Measurements from ENCODE around the gene STARD5. TPM values are rescaled to one million over a fixed set of nuclear protein-coding genes. Genes with fewer than 3 reads are reported as not detected.

The STARD5 gene
- total RNA-seq, 1 experiment from 2014 or later = 0.22 TPM

DNA sequence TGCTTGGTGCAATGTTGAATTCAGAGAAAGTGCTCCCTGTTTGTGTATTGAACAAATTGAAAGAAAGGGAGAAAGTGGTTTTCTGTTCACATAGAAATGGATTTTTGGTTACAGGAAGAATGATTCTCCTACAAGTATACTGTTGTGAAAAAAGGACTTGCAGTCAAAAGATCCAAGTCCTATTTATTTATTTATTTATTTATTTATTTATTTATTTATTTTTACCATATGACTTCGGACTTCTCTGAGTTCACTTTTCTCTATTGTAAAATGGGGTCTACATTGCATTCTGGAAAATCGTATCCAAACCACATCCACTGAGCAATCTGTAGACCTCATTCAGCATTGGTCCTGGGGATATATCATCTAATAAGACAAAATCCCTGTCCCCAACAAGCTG lies 46.1 kb downstream of the STARD5 start:
- Histone ChIP-seq H3K4me3 (ENCODE audit: low read length) (no peak overlapping the region), H3K4me2 (ENCODE audit: low read depth, low read length, poor library complexity, severe bottlenecking) (no peak overlapping the region), H3K9ac (ENCODE audit: low read length) (no peak overlapping the region), H3K9me3 (ENCODE audit: low read length) (peaks cover 5% of the 10 kb centered on the region; the same call in 1 of the 2 replicates), H3K9me2 (replicated peaks; ENCODE audit: insufficient read depth, low read length) (no peaks in the 10 kb centered on the region), H3K36me3 (ENCODE audit: insufficient read depth, low read length) (no peaks in the 10 kb centered on the region), H2AFZ (ENCODE audit: low read length) (no peak overlapping the region), H3K27me3 (ENCODE audit: low read length) (no peaks in the 10 kb centered on the region; the same call in 1 of the 2 replicates), H3K4me1 (ENCODE audit: low read length) (no peaks in the 10 kb centered on the region), H3K27ac (ENCODE audit: low read length) (no peak overlapping the region), H3K79me2 (ENCODE audit: low read length) (no peaks in the 10 kb centered on the region), H4K20me1 (ENCODE audit: insufficient read depth, low read depth, low read length) (no peaks in the 10 kb centered on the region)
- no peak for DNase-seq

DNA sequence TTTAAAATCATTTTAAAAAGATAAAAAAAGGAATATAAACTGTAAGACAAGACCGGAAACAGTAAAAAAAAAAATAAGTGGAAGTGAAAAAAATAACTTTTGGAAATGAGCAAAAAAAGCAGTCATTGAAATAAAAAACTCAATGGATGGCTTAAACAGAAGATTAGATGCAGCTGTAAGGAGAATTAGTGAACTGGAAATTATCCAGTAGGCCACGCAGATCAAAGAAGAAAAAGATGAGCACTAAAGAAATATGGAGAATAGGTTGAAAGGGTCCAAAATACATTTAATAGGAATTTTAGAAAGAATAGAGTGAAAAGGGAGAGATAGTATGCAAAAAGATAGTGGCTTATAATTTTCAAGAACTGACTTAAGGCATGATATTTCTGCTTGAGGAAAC lies 47.0 kb downstream of the STARD5 start:
- no peak for DNase-seq
- Histone ChIP-seq H2AFZ (ENCODE audit: low read length) (no peak overlapping the region), H3K4me1 (ENCODE audit: low read length) (no peaks in the 10 kb centered on the region), H3K79me2 (ENCODE audit: low read length) (no peaks in the 10 kb centered on the region), H3K4me2 (ENCODE audit: low read depth, low read length, poor library complexity, severe bottlenecking) (no peak overlapping the region), H3K36me3 (ENCODE audit: insufficient read depth, low read length) (no peaks in the 10 kb centered on the region), H3K4me3 (ENCODE audit: low read length) (no peak overlapping the region), H3K9ac (ENCODE audit: low read length) (no peak overlapping the region), H3K9me3 (ENCODE audit: low read length) (peaks cover 5% of the 10 kb centered on the region; the same call in 1 of the 2 replicates), H3K27ac (ENCODE audit: low read length) (no peak overlapping the region), H4K20me1 (ENCODE audit: insufficient read depth, low read depth, low read length) (no peaks in the 10 kb centered on the region), H3K27me3 (ENCODE audit: low read length) (no peaks in the 10 kb centered on the region; the same call in 1 of the 2 replicates), H3K9me2 (replicated peaks; ENCODE audit: insufficient read depth, low read length) (no peaks in the 10 kb centered on the region)

DNA sequence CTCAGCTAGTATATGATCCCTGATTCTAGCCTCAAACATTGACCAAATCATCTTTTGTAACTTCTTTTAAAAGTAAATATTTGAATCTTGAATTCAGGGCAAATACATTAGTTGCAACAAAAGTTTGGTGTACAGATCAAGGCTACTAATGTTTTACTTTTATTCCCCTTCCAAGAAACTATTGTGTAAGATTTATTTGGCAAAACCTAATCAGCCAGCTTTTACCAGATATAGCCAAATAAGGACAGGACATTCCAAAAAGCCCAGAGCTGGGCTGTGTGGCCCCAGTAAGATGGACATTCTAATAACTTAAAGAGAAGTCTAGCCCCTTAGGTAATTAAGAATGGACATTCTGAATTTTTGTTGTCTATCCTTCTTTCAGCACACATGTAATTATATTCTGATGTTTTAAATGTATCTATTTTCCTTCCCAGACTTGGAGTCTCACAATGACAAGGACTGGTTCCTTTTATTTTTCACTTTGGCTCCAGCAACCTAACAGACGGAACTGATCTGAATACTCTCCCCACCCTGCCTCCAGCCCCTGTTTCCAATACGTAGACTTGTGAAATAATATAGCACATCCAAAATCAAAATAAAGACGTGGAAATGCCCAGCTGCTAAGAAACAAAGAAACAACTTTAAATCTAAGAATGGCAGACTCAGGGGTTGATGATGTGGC lies 48.1 kb downstream of the STARD5 start:
- no peaks in the 10 kb centered on the region for H3K36me3 ChIP-seq (ENCODE audit: insufficient read depth, low read length)
- no peak overlapping the region for H3K4me2 ChIP-seq (ENCODE audit: low read depth, low read length, poor library complexity, severe bottlenecking)
- H3K9me2 ChIP-seq (replicated peaks; ENCODE audit: insufficient read depth, low read length) = no peaks in the 10 kb centered on the region
- no peak for DNase-seq
- no peak overlapping the region for H3K27ac ChIP-seq (ENCODE audit: low read length)
- no peaks in the 10 kb centered on the region for H3K79me2 ChIP-seq (ENCODE audit: low read length)
- H3K9me3 ChIP-seq (ENCODE audit: low read length) = peaks cover 5% of the 10 kb centered on the region; the same call in 1 of the 2 replicates
- no peak overlapping the region for H3K9ac ChIP-seq (ENCODE audit: low read length)
- no peaks in the 10 kb centered on the region for H4K20me1 ChIP-seq (ENCODE audit: insufficient read depth, low read depth, low read length)
- H3K4me1 ChIP-seq (ENCODE audit: low read length) = no peaks in the 10 kb centered on the region
- H3K27me3 ChIP-seq (ENCODE audit: low read length) = no peaks in the 10 kb centered on the region; the same call in 1 of the 2 replicates
- no peak overlapping the region for H2AFZ ChIP-seq (ENCODE audit: low read length)
- H3K4me3 ChIP-seq (ENCODE audit: low read length) = no peak overlapping the region

DNA sequence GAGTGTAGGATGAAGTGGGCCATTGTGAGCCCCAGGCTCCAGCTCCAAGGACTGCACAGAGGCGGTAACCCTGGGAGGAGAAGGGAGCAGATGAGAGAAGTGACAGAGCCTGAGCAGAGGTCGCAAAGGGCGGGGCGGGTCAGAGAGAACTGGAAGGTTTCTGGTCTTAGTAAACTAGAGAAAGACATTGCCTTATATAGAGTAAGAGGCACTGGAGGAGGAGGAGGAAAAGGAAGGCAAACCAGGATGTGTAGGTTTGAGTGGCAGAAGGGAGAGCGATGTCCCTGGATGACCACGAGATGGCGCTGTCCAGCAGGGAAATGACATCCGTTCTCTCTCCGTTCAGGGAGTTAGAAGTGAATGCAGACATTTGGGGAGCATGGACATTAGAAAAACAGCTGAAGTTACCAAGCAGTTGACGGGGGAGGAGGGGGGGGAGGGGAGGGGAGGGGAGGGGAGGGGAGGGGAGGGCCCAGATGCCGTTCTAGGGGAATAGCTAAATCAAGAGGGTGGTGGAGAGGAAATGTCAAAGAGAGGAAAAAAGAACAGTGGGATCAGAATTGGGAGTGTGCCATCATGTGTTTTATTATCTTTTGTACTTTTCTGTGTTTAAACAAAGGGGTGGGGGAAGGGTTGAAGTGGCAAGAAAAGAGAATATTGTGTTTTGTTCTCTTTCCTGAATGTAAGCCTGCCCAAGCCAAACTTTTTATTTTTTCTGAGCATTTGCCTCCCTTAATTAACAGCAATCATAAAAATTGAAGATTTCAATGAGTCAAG lies 48.8 kb downstream of the STARD5 start:
- Histone ChIP-seq H3K27me3 (ENCODE audit: low read length) (no peaks in the 10 kb centered on the region; the same call in 1 of the 2 replicates), H3K9me3 (ENCODE audit: low read length) (peaks cover 5% of the 10 kb centered on the region; the same call in 1 of the 2 replicates), H3K9ac (ENCODE audit: low read length) (no peak overlapping the region), H3K4me2 (ENCODE audit: low read depth, low read length, poor library complexity, severe bottlenecking) (no peak overlapping the region), H3K4me1 (ENCODE audit: low read length) (no peaks in the 10 kb centered on the region), H3K4me3 (ENCODE audit: low read length) (no peak overlapping the region), H3K36me3 (ENCODE audit: insufficient read depth, low read length) (no peaks in the 10 kb centered on the region), H4K20me1 (ENCODE audit: insufficient read depth, low read depth, low read length) (no peaks in the 10 kb centered on the region), H2AFZ (ENCODE audit: low read length) (no peak overlapping the region), H3K9me2 (replicated peaks; ENCODE audit: insufficient read depth, low read length) (no peaks in the 10 kb centered on the region), H3K27ac (ENCODE audit: low read length) (no peak overlapping the region), H3K79me2 (ENCODE audit: low read length) (no peaks in the 10 kb centered on the region)
- peak; percentile 87 for DNase-seq

DNA sequence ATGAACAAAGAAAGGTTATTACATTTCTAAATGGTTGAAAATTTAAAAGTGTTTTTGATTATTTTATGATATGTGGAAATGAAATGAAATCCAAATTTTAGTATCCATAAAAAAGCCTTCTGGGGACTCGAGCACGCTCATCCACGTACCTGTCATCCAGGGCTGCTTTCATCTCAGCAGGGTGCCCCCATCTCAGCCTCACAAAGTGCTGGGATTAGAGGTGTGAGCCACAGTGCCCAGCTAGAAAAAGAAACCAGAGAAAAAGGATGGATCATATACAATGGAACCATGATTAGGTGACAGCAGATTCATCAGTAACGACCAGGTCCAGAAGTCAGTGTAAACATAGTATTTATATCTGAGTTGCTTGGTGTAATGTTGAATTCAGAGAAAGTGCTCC lies 49.7 kb downstream of the STARD5 start:
- DNase-seq = no peak
- Histone ChIP-seq H3K27ac (ENCODE audit: low read length) (no peak overlapping the region), H3K4me3 (ENCODE audit: low read length) (no peak overlapping the region), H4K20me1 (ENCODE audit: insufficient read depth, low read depth, low read length) (no peaks in the 10 kb centered on the region), H3K9me3 (ENCODE audit: low read length) (peaks cover 5% of the 10 kb centered on the region; the same call in 1 of the 2 replicates), H3K9me2 (replicated peaks; ENCODE audit: insufficient read depth, low read length) (no peaks in the 10 kb centered on the region), H3K4me2 (ENCODE audit: low read depth, low read length, poor library complexity, severe bottlenecking) (no peak overlapping the region), H2AFZ (ENCODE audit: low read length) (no peak overlapping the region), H3K4me1 (ENCODE audit: low read length) (no peaks in the 10 kb centered on the region), H3K36me3 (ENCODE audit: insufficient read depth, low read length) (no peaks in the 10 kb centered on the region), H3K9ac (ENCODE audit: low read length) (no peak overlapping the region), H3K79me2 (ENCODE audit: low read length) (no peaks in the 10 kb centered on the region), H3K27me3 (ENCODE audit: low read length) (no peaks in the 10 kb centered on the region; the same call in 1 of the 2 replicates)

DNA sequence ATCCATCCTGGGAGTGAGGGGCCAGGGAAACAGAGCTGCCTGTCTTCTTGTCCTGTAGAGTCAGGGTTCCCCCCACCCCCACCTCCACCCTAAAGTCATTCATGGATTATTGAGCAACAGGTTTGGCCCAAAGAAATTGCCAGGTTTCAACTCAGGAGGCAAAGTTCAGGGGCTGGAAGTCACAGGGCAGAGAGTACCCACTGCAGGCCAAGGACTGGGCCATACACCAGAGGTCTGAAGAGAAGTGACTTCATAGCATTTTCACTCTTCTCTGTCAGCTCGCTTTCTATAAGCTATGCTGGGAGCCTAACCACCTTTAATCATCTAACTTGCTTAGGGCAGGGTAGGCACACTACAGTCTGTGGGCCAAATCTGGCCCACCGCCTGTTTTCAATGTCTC lies 50.1 kb downstream of the STARD5 start:
- Histone ChIP-seq H3K27ac (ENCODE audit: low read length) (no peak overlapping the region), H3K9me2 (replicated peaks; ENCODE audit: insufficient read depth, low read length) (no peaks in the 10 kb centered on the region), H3K9me3 (ENCODE audit: low read length) (peaks cover 5% of the 10 kb centered on the region; the same call in 1 of the 2 replicates)

DNA sequence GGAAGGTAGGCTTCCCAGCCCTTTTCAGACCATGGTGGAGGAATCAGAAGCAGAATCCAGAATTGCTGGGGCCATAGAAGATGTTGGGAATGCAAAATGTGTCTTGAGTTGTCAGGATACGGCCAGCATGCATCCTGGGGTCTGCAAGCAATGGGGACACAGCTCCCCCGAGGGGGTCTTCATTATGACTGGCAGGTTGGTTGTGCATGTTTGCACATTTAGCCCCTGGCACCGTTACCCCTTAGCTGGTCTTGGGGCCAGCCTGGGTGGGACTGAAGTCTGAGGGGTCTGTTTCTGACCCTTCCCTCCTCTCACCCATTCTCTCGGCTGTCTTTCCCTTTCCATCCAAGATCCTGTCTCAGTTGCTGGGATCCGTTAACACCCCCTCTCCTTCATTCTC lies 50.7 kb downstream of the STARD5 start:
- no peak for DNase-seq
- Histone ChIP-seq H3K9me3 (ENCODE audit: low read length) (peaks cover 5% of the 10 kb centered on the region; the same call in 1 of the 2 replicates), H3K27me3 (ENCODE audit: low read length) (no peaks in the 10 kb centered on the region; the same call in 1 of the 2 replicates), H3K36me3 (ENCODE audit: insufficient read depth, low read length) (no peaks in the 10 kb centered on the region), H3K27ac (ENCODE audit: low read length) (no peak overlapping the region), H4K20me1 (ENCODE audit: insufficient read depth, low read depth, low read length) (no peaks in the 10 kb centered on the region), H3K4me1 (ENCODE audit: low read length) (no peaks in the 10 kb centered on the region), H3K79me2 (ENCODE audit: low read length) (no peaks in the 10 kb centered on the region), H3K9me2 (replicated peaks; ENCODE audit: insufficient read depth, low read length) (no peaks in the 10 kb centered on the region), H3K9ac (ENCODE audit: low read length) (no peak overlapping the region), H3K4me2 (ENCODE audit: low read depth, low read length, poor library complexity, severe bottlenecking) (no peak overlapping the region), H3K4me3 (ENCODE audit: low read length) (no peak overlapping the region), H2AFZ (ENCODE audit: low read length) (no peak overlapping the region)

More for the DNA sequence above, 50.1 kb downstream of the STARD5 start:
- Histone ChIP-seq H3K4me1 (ENCODE audit: low read length) (no peaks in the 10 kb centered on the region), H3K9ac (ENCODE audit: low read length) (no peak overlapping the region), H3K79me2 (ENCODE audit: low read length) (no peaks in the 10 kb centered on the region), H3K27me3 (ENCODE audit: low read length) (no peaks in the 10 kb centered on the region; the same call in 1 of the 2 replicates), H3K4me3 (ENCODE audit: low read length) (no peak overlapping the region), H3K36me3 (ENCODE audit: insufficient read depth, low read length) (no peaks in the 10 kb centered on the region), H2AFZ (ENCODE audit: low read length) (no peak overlapping the region), H3K4me2 (ENCODE audit: low read depth, low read length, poor library complexity, severe bottlenecking) (no peak overlapping the region), H4K20me1 (ENCODE audit: insufficient read depth, low read depth, low read length) (no peaks in the 10 kb centered on the region)
- no peak for DNase-seq

All from Karpas-422 (cell line).